H1 (cell line): Measurements from ENCODE around the gene TLL2. TPM values are rescaled to one million over a fixed set of nuclear protein-coding genes. Genes with fewer than 3 reads are reported as not detected.
A peak's percentile ranks its signal among the peaks of the same experiment; 100 is the strongest.

ENCODE experiments used
- CTCF ChIA-PET: fragments of 300-600 bp; sonication (Branson Sonifier 250); formaldehyde crosslinking; loops from one replicate; lab custom pipeline; 2021; ENCODE audit not compliant: partially characterized antibody; lab: Charles Lee
- POLR2A ChIA-PET: fragments of 300-600 bp; sonication (Branson Sonifier 250); formaldehyde crosslinking; loops from one replicate; lab custom pipeline; 2021; ENCODE audit warnings: inconsistent platforms; ENCODE audit not compliant: partially characterized antibody; lab: Charles Lee
- DNase-seq, 2 experiments: peaks; one replicate each; pipeline versions ENCODE4 v3.0.0 to v3.0.0-alpha.2; 2010 to 2022; ENCODE audit warnings: low spot score in 2 of 2, low read depth in 1 of 2, mixed read lengths in 1 of 2
- FAIRE-seq: peaks from 2 replicates; lab custom pipeline; 2011; peaks lifted over from hg19 to GRCh38; lab: Jason Lieb, UNC
- H2AFZ ChIP-seq: 2 replicates; pipeline ENCODE4 v1.8.1; 2012; ENCODE audit warnings: low read length, inconsistent platforms
- H2AK5ac ChIP-seq: 2 replicates; pipeline ENCODE4 v1.6.1; 2013; ENCODE audit warnings: low read depth, low read length
- H2BK120ac ChIP-seq: replicated peaks from 2 replicates; pipeline ENCODE3; 2013; ENCODE audit warnings: low read depth, low read length, inconsistent platforms
- H2BK12ac ChIP-seq: 2 replicates; pipeline ENCODE4 v1.6.1; 2013; ENCODE audit warnings: low read depth, low read length
- H2BK15ac ChIP-seq: 2 replicates; pipeline ENCODE4 v1.6.1; 2013; ENCODE audit warnings: low read length
- H2BK20ac ChIP-seq: 2 replicates; pipeline ENCODE4 v1.6.1; 2013; ENCODE audit warnings: low read length
- H2BK5ac ChIP-seq: 2 replicates; pipeline ENCODE4 v1.6.1; 2013; ENCODE audit warnings: low read depth, low read length
- H3K14ac ChIP-seq: 2 replicates; pipeline ENCODE4 v1.6.1; 2013; ENCODE audit warnings: inconsistent platforms; ENCODE audit not compliant: insufficient read length
- H3K18ac ChIP-seq: 2 replicates; pipeline ENCODE4 v1.6.1; 2013; ENCODE audit warnings: low read length; ENCODE audit errors: extremely low read depth
- H3K23ac ChIP-seq: 2 replicates; pipeline ENCODE4 v1.6.1; 2013; ENCODE audit warnings: inconsistent platforms; ENCODE audit not compliant: insufficient read length
- H3K23me2 ChIP-seq: 2 replicates; pipeline ENCODE4 v1.6.1; 2013; ENCODE audit warnings: low read depth, low read length
- H3K27ac ChIP-seq: 2 replicates; pipeline ENCODE4 v1.6.1; 2011; ENCODE audit warnings: low read depth, low read length, inconsistent platforms
- H3K27me3 ChIP-seq, 4 experiments: replicated peaks in 1 of 4; 1 replicate in 1 of 4; 2 replicates in 3 of 4; pipeline versions ENCODE4 v1.6.1 to v1.8.1; 2011 to 2013; ENCODE audit warnings: low read length in 3 of 4, mild to moderate bottlenecking in 3 of 4, inconsistent platforms in 2 of 4, mixed read lengths in 2 of 4, moderate library complexity in 1 of 4; ENCODE audit not compliant: control insufficient read depth in 3 of 4, insufficient read depth in 3 of 4; ENCODE audit errors: extremely low read depth in 1 of 4
- H3K36me3 ChIP-seq, 4 experiments: 2 replicates each; pipeline versions ENCODE4 v1.6.1 to v1.8.1; 2011 to 2013; ENCODE audit warnings: mild to moderate bottlenecking in 4 of 4, low read length in 3 of 4, moderate library complexity in 2 of 4, control low read depth in 1 of 4, inconsistent platforms in 1 of 4; ENCODE audit not compliant: insufficient read depth in 4 of 4, control insufficient read depth in 2 of 4
- H3K4ac ChIP-seq: replicated peaks from 2 replicates; pipeline ENCODE3; 2013; ENCODE audit warnings: low read length, low read depth, mixed read lengths, inconsistent platforms; ENCODE audit not compliant: insufficient read length
- H3K4me1 ChIP-seq, 4 experiments: replicated peaks in 1 of 4; 1 replicate in 1 of 4; 2 replicates in 3 of 4; pipeline versions ENCODE4 v1.6.1 to v1.8.1; 2011 to 2013; ENCODE audit warnings: low read length in 3 of 4, inconsistent platforms in 2 of 4, mixed read lengths in 1 of 4; ENCODE audit not compliant: insufficient read depth in 4 of 4, control insufficient read depth in 3 of 4
- H3K4me2 ChIP-seq, 2 experiments: 2 replicates each; pipeline versions ENCODE4 v1.6.1 to v1.8.1; 2011 to 2013; ENCODE audit warnings: low read depth in 2 of 2, low read length in 2 of 2, control low read depth in 1 of 2, inconsistent platforms in 1 of 2, mild to moderate bottlenecking in 1 of 2; ENCODE audit not compliant: insufficient read depth in 1 of 2
- H3K4me3 ChIP-seq, 4 experiments: fragments of 200-600, 300-600 bp in 1 of 4; sonication (generic), shearing (Covaris generic), sonication (Bioruptor Twin) in 1 of 4; 2 replicates each; pipeline versions ENCODE4 v1.5.1 to v1.8.1; 2011 to 2016; ENCODE audit warnings: low read length in 4 of 4, low read depth in 3 of 4, control low read depth in 2 of 4, inconsistent platforms in 2 of 4, mild to moderate bottlenecking in 2 of 4, mixed read lengths in 1 of 4, moderate library complexity in 1 of 4; ENCODE audit not compliant: insufficient read depth in 2 of 4; ENCODE audit errors: extremely low read depth in 1 of 4
- H3K56ac ChIP-seq: replicated peaks from 2 replicates; pipeline ENCODE3; 2013; ENCODE audit warnings: low read depth, mild to moderate bottlenecking, mixed read lengths, low read length, inconsistent platforms; ENCODE audit not compliant: insufficient read length
- H3K79me1 ChIP-seq: 2 replicates; pipeline ENCODE4 v1.6.1; 2013; ENCODE audit warnings: low read depth, low read length, control low read depth
- H3K79me2 ChIP-seq, 2 experiments: 2 replicates each; pipeline versions ENCODE4 v1.6.1 to v1.8.1; 2012 to 2013; ENCODE audit warnings: low read length in 2 of 2, mild to moderate bottlenecking in 2 of 2, inconsistent platforms in 1 of 2; ENCODE audit not compliant: insufficient read depth in 2 of 2, control insufficient read depth in 1 of 2
- H3K9ac ChIP-seq, 4 experiments: replicated peaks in 1 of 4; 1 replicate in 1 of 4; 2 replicates in 3 of 4; pipeline versions ENCODE4 v1.6.1 to v1.8.1; 2011 to 2013; ENCODE audit warnings: low read depth in 3 of 4, low read length in 3 of 4, control low read depth in 2 of 4, mild to moderate bottlenecking in 2 of 4, moderate library complexity in 2 of 4, inconsistent platforms in 1 of 4; ENCODE audit errors: extremely low read depth in 1 of 4
- H3K9me3 ChIP-seq, 2 experiments: 2 replicates each; pipeline versions ENCODE4 v1.6.1 to v1.8.1; 2012 to 2013; ENCODE audit warnings: mild to moderate bottlenecking in 2 of 2, moderate library complexity in 2 of 2, control low read depth in 1 of 2, inconsistent platforms in 1 of 2, low read depth in 1 of 2, low read length in 1 of 2, mixed read lengths in 1 of 2; ENCODE audit not compliant: insufficient read depth in 2 of 2
- H4K20me1 ChIP-seq, 2 experiments: replicated peaks in 1 of 2; 2 replicates each; pipeline versions ENCODE3 to v1.8.1; 2011 to 2013; ENCODE audit warnings: inconsistent platforms in 2 of 2, low read length in 2 of 2, mild to moderate bottlenecking in 1 of 2; ENCODE audit not compliant: insufficient read depth in 2 of 2, control insufficient read depth in 1 of 2
- H4K5ac ChIP-seq: 2 replicates; pipeline ENCODE4 v1.6.1; 2013; ENCODE audit warnings: low read length, low read depth, mixed read lengths, inconsistent platforms; ENCODE audit not compliant: insufficient read length
- H4K8ac ChIP-seq: 2 replicates; pipeline ENCODE4 v1.8.0; 2013; ENCODE audit warnings: mild to moderate bottlenecking, moderate library complexity, low read length, inconsistent platforms; ENCODE audit not compliant: insufficient read depth; ENCODE audit errors: extremely low read depth
- H4K91ac ChIP-seq: replicated peaks from 2 replicates; pipeline ENCODE3; 2013; ENCODE audit warnings: low read length, mixed read lengths, inconsistent platforms; ENCODE audit not compliant: insufficient read length
- ASH2L ChIP-seq: fragments of 200-600, 300-600 bp; sonication (generic); IDR thresholded peaks from one replicate; pipeline ENCODE4 v1.7.1; 2017; ENCODE audit warnings: low read length
- ATF2 ChIP-seq: IDR thresholded peaks from 2 replicates; pipeline ENCODE4 v1.6.1; 2012; ENCODE audit warnings: low read length, inconsistent platforms
- BACH1 ChIP-seq: IDR thresholded peaks from 2 replicates; pipeline ENCODE4 v1.6.1; 2012; ENCODE audit warnings: low read length, improper control_type of control experiment
- CHD1 ChIP-seq: IDR thresholded peaks from 2 replicates; pipeline ENCODE4 v1.6.1; 2012; ENCODE audit warnings: low read depth, low read length, improper control_type of control experiment
- CHD2 ChIP-seq: IDR thresholded peaks from 2 replicates; pipeline ENCODE4 v1.6.1; 2012; ENCODE audit warnings: low read length, improper control_type of control experiment
- GABPA ChIP-seq: IDR thresholded peaks from 2 replicates; pipeline ENCODE4 v1.6.1; 2011; ENCODE audit warnings: mild to moderate bottlenecking, low read length, moderate library complexity, borderline replicate concordance; ENCODE audit not compliant: insufficient read depth
- HDAC2 ChIP-seq, 2 experiments: fragments of 300-600 bp in 1 of 2; sonication (generic) in 1 of 2; IDR thresholded peaks; 2 replicates each; pipeline ENCODE4 v1.6.1; 2011 to 2012; ENCODE audit warnings: low read depth in 2 of 2, low read length in 2 of 2, mild to moderate bottlenecking in 2 of 2, moderate library complexity in 2 of 2, borderline replicate concordance in 1 of 2, inconsistent platforms in 1 of 2
- KDM4A ChIP-seq: IDR thresholded peaks from one replicate; pipeline ENCODE4 v1.7.1; 2012; ENCODE audit warnings: low read depth, mild to moderate bottlenecking, moderate library complexity, low read length, inconsistent platforms; ENCODE audit not compliant: severe bottlenecking
- MAFK ChIP-seq: IDR thresholded peaks from 2 replicates; pipeline ENCODE4 v1.6.1; 2012; ENCODE audit warnings: low read depth, mild to moderate bottlenecking, improper control_type of control experiment, low read length
- RFX5 ChIP-seq: IDR thresholded peaks from 2 replicates; pipeline ENCODE4 v1.6.1; 2011; ENCODE audit warnings: low read depth, low read length, improper control_type of control experiment, borderline replicate concordance
- SP1 ChIP-seq: IDR thresholded peaks from 2 replicates; pipeline ENCODE4 v1.6.1; 2011; ENCODE audit warnings: low read depth, low read length
- WGBS, 2 experiments: shearing (Covaris generic) in 1 of 2; methylation state at CpG; one replicate each; pipeline versions ENCODE4 v1.1.6 to v1.1.7; 2013 to 2015; ENCODE audit warnings: low lambda C conversion rate in 2 of 2, mixed read lengths in 2 of 2, inconsistent platforms in 1 of 2, low coverage in 1 of 2, missing lambda C conversion rate in 1 of 2; ENCODE audit not compliant: insufficient replicate concordance in 2 of 2, insufficient coverage in 1 of 2, insufficient read length in 1 of 2; ENCODE audit errors: extremely low coverage in 1 of 2, missing lambda C conversion rate in 1 of 2; 5-methylcytosine and 5-hydroxymethylcytosine counted together
- polyA plus RNA-seq, 7 experiments: library from polyadenylated mRNA; depleted of rRNA in 3 of 7; stranded (reverse) in 5 of 7; unstranded in 2 of 7; fragments of >200 nt in 5 of 7; fragments of 200-250 nt in 2 of 7; gene quantifications; 1 replicate in 5 of 7; 2 replicates in 1 of 7; 4 replicates in 1 of 7; pipeline versions ENCODE4 v1.2.1 to v1.2.3, GENCODE V29; 2011 to 2013; ENCODE audit warnings: missing spikeins in 2 of 7, mixed read lengths in 2 of 7
- total RNA-seq: library from RNA; stranded (reverse); fragmentation: NEBNext Ultra II Directional; extraction: Animal tissue kit (Norgen Biotek cat#: 25700); gene quantifications from 2 replicates; pipeline ENCODE4 v1.2.1, GENCODE V29; 2021

The TLL2 gene
- total and polyA plus RNA-seq, 2 of the 8 experiments (the other 6 are each of a cell fraction or from before 2014, with no cell fraction given), result 2.4 to 3.2 TPM

GRCh38 chr10:96368971-96369370 lies 144.8 kb downstream of the TLL2 start:
- no peak overlapping the region for H3K23ac ChIP-seq
- no peaks in the 10 kb centered on the region; a peak in 1 of 7 replicates for H3K27me3 ChIP-seq
- no peak overlapping the region for H4K5ac ChIP-seq
- H3K4me1 ChIP-seq, result peaks cover 0 to 2% (median 0%) of the 10 kb centered on the region in 4 experiments; a peak in 3 of 7 replicates
- TF ChIP-seq KDM4A, result no peak
- no peak for TF ChIP-seq MAFK
- no peak for TF ChIP-seq HDAC2 (IDR thresholded peaks at IDR 0.05; ENCODE audit: borderline replicate concordance in 1 of 2, low read depth in 2 of 2, low read length in 2 of 2)
- no peak for TF ChIP-seq BACH1
- TF ChIP-seq ATF2, result no peak
- no peak for TF ChIP-seq SP1
- no peak for TF ChIP-seq RFX5
- no peak for TF ChIP-seq GABPA
- no peak for TF ChIP-seq CHD2
- no peak for TF ChIP-seq ASH2L
- no peak for TF ChIP-seq CHD1
- no peaks in the 10 kb centered on the region for H3K9me3 ChIP-seq
- H2BK120ac ChIP-seq, result no peak overlapping the region
- no peaks in the 10 kb centered on the region for H3K36me3 ChIP-seq
- no peak overlapping the region for H2BK5ac ChIP-seq
- H4K20me1 ChIP-seq, result no peaks in the 10 kb centered on the region
- no peak overlapping the region for H3K4me2 ChIP-seq
- ChIA-PET CTCF (interaction anchor here (2.1 to 12.6 kb wide), 5 partner anchors 7 to 142 kb away, joined by 6 to 197 read pairs (median 34); partner anchors contain the start of gene TLL2), POLR2A (no interaction called here)
- H2BK15ac ChIP-seq, result no peak overlapping the region
- no peaks in the 10 kb centered on the region for H3K79me1 ChIP-seq
- H3K27ac ChIP-seq, result no peak overlapping the region
- no peak overlapping the region for H3K14ac ChIP-seq
- no peaks in the 10 kb centered on the region for H3K79me2 ChIP-seq
- DNase-seq (no peak), FAIRE-seq (no peak)
- no peak overlapping the region for H2BK20ac ChIP-seq
- no peak overlapping the region for H2AK5ac ChIP-seq
- H3K56ac ChIP-seq, result no peak overlapping the region
- no peak overlapping the region for H2BK12ac ChIP-seq
- no peak overlapping the region for H3K9ac ChIP-seq
- no peak overlapping the region for H3K18ac ChIP-seq
- no peaks in the 10 kb centered on the region for H3K23me2 ChIP-seq
- 96% methylated on average over 5 of the region's 5 CpGs; no CpG with 5 or more reads in 1 of the 2 experiments for WGBS, 2 experiments
- H4K91ac ChIP-seq, result no peak overlapping the region
- H3K4me3 ChIP-seq, result no peak overlapping the region
- H4K8ac ChIP-seq, result peak overlapping the region; percentile 53; the same call in 1 of the 2 replicates
- no peak overlapping the region for H3K4ac ChIP-seq
- no peak overlapping the region for H2AFZ ChIP-seq
